EH (cell line): ENCODE measurements around the gene VPREB3.
A peak's percentile ranks its signal among the peaks of the same experiment; 100 is the strongest.

ENCODE experiments used
- DNase-seq: peaks from one replicate; pipeline ENCODE4 v3.0.0-alpha.2; 2015; ENCODE audit warnings: low read depth

Gene VPREB3

GRCh38 chr22:23764899-23765881 is 11.0 kb upstream of the VPREB3 start:
- no peak for DNase-seq

GRCh38 chr22:23763954-23764353 is 9.7 kb upstream of the VPREB3 start:
- no peak for DNase-seq

DNA sequence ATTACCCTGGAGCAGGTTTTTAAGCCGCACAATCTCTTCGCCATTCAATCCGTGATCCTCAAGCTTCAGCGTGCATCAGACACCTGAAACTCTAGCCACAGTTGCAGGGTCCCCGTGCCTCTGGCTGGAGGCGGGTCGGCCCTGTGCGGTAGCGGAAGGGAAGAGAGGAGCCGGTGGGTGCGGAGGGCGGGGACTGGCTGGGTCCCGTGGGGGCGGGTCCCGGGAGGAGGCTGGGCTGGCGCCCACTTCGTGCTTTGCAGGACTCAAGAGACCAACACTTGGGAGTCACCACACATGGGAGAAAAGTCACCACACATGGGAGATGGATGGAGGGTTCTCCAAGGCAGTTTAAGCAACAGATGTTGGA is 9.3 kb upstream of the VPREB3 start:
- no peak for DNase-seq

GRCh38 chr22:23762842-23763578 is 8.8 kb upstream of the VPREB3 start, which contains the start of gene C22orf15:
C22orf15 (plus strand) TSS chr22:23762990; CDS start chr22:23763307, 317 bp downstream.
- peak; percentile 85 for DNase-seq

- no peak for DNase-seq
Measured at GRCh38 chr22:23760056-23760455, 5.8 kb upstream of the VPREB3 start.

DNA sequence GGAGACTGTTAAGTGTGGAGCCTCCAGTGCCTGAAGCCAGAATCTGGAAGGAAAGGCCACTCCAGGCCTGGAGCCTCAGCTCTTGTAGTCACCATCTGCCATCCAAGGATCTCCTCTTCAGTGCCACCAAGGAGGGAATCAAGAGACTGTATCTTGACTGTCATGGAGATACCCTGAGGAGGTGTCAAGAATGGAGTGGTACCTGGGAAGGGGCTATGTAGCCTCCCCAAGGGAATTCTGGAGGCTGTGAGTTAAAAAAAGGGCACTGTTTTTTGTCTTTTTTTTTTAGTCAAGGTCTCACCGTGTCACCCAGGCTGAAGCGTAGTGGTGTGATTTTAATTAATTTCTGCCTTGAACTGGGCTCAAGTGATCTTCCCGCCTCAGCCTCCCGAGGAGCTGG is 5.3 kb upstream of the VPREB3 start:
- no peak for DNase-seq

DNA sequence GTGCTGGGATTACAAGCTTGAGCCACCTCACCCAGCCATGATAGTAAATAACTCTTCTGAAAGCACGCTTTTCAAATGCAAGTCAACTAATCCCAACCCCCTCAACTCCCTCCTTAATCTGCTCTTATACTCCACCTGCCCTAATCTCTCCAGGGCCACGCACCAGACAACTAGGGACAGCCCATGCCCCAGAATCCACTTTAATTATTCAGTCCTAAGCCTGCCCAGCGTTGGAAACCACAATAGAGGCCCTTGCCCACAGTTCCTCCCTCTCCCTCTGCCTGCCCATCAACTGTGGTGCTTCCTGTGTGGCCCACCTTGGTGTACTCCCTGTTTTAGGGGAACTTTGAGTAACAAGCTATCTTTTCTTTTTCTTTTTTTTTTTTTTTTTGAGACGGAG is 2.7 kb upstream of the VPREB3 start:
- no peak for DNase-seq

DNA sequence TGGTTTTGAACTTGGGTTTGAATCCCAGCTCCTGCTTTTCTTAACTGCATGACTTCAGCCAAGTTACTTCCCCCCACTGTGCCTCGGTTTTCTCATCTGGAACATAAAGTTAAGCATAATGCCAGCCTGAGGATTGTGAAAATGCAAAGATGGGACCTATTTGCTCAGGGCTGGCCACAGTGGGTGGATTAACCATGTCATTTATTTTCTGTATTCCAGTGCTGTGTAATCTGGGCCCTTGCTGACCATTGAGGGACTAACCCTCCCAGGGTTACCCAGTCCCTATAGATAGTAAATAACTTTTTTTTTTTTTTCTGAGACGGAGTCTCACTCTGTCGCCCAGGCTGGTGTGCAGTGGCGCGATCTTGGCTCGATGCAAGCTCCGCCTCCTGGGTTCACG is 1.5 kb upstream of the VPREB3 start:
- DNase-seq, result no peak

GRCh38 chr22:23754980-23755636 is 883 bp upstream of the VPREB3 start:
- DNase-seq, result no peak

DNA sequence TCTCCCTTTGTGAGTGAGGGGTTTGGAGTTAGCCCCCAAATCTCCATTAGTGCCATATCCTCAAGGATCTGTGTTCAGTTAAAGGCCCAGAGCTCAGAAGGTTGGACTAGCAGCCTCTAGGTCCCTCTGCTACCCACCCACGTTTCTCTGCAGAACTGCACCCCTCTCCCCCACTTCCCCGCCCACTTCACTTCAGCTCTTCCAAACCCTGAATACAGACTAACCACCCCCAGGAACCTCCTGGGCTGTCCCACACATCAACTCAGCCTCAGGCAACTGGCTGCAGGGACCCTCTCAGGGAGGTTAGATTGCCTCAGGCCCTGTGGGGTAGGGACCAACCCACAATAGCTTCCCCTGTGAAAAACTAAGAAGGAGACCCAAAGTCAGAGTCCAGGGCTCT is 840 bp downstream of the VPREB3 start:
- DNase-seq, result no peak

- no peak for DNase-seq
Measured at GRCh38 chr22:23752750-23753149, 1.5 kb downstream of the VPREB3 start.

- DNase-seq, result no peak
Measured at GRCh38 chr22:23752090-23752691, 2.0 kb downstream of the VPREB3 start.

DNA sequence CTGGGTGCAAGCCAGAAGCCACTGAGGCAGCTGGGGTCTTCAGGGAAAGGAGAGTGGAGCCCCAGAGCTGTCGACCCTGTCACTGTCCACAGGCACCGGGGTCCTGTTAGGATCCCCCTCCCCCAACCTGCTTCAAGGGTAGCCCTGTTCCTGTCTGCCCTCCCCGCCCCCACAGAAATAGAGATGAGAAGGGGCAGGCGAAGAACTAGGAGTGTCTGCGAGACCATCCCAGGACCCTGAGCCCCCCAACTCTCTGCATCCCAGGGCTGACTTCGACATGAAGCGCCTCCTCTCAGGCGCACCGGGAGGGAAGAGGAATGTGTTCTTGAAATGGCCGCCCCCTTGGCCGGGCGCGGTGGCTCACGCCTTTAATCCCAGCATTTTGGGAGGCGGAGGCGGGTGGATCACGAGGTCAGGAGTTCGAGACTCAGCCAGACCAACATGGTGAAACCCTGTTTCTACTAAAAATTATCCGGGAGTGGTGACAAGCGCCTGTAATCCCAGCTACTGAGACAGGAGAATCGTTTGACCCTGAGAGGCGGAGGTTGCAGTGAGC is 2.7 kb downstream of the VPREB3 start:
- no peak for DNase-seq

- peak; percentile 83 for DNase-seq
Measured at GRCh38 chr22:23750714-23751440, 3.3 kb downstream of the VPREB3 start, which contains the start of gene ZNF70. ZNF70 (minus strand) TSS chr22:23751112; CDS start chr22:23745140, 5,972 bp downstream.

DNA sequence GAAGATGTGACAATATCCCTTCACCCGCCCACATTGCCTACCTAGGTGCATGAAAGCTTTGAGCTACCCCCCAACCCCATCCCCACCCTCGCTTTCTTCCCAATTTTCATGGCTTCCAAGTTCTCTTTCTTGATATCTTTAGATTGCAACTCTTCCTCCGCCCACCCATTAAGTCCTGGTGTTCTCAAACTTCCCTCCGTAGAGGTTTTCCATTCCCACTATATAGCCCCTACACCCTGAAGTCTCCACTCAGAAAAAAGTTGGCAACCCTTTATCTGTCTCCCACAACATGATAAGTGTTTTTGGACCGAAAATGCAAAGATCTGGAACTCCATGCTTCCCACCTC is 3.9 kb downstream of the VPREB3 start:
- no peak for DNase-seq

DNA sequence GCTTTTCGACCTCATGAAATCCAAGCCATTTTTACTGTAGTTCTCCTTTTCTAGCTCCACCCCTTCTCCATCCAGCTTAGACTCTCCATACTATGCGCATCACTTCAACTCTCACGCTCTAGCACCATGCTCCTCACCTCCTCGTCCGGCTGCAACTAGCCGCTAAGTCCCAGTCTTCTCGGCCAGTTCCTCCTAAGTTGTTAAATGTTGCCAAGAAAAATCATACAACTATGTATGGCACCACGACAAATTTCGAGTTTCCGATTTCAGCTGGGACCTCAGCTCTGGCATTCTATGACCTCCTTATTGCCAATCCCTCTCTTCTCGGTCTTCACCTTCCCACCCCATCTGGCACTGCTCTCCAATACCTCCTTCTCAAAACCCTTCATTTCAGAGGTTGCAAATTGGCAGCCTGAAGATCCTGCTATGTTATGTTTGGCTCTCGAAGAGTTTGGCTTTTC is 4.4 kb downstream of the VPREB3 start:
- DNase-seq, result no peak

- no peak for DNase-seq
Measured at GRCh38 chr22:23745791-23746190, 8.4 kb downstream of the VPREB3 start.

DNA sequence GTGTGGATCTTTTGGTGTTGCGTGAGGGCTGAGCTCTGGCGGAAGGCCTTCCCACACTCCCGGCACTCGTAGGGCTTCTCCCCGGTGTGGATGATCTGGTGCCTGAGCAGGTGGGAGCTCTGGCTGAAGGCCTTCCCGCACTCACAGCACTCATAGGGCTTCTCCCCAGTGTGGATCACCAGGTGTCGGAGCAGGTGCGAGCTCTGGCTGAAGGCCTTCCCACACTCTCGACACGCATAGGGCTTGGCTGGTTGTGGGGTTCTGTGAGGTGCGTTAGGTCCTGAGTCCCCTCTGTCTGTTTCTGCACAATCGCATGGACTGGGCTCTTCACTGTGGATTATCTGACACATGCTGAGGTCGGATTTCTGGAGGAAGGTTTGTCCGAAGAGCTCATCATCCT is 9.7 kb downstream of the VPREB3 start:
- no peak for DNase-seq

GRCh38 chr22:23744001-23744400 is 10.2 kb downstream of the VPREB3 start:
- no peak for DNase-seq

DNA sequence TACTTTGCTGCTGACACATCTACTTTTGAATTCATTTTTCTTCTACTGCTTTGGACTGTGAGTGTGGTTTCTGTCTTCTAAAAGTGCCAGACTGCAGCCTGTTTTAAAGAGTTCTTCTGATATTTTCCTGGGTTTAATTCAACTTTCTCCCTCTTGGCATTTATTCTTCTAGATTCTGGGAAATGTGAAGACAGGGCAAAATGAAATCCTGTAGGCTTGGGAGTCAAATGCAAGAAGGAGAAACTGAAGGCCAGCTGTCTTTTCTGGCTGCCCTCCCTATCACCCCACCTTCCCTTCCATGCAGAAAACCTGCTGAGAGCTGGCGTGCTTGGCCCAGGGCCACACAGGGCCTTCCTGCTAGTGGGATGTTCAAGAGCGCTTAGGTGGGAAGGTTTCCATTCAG is 10.9 kb downstream of the VPREB3 start:
- no peak for DNase-seq
